ENCODE results near the gene KNSTRN.

GRCh38 chr15:40369971-40370370, 12.6 kb upstream of the KNSTRN start:
- TF ChIP-seq POLR2A (IDR thresholded peaks at IDR 0.05), result no peak
- no peak for TF ChIP-seq CTCF (IDR thresholded peaks at IDR 0.05 in 4 of 5, conservative IDR thresholded peaks at IDR 0.05 in 1 of 5)
